Endothelial cell of umbilical vein (primary cell): Measurements from ENCODE around the gene CAMTA2. TPM values are rescaled to one million over a fixed set of nuclear protein-coding genes. Genes with fewer than 3 reads are reported as not detected.

ENCODE experiments used
- BruUV-seq: library from RNA; stranded (reverse); fragments of 400-500 nt; replicated peaks from 2 replicates; lab custom pipeline; 2021; lab: Mats Ljungman, UMichigan
- CTCF ChIA-PET: fragments of 300-600, 350-600 bp; sonication (Branson Sonifier 250); formaldehyde crosslinking; loops from one replicate; lab custom pipeline; 2021; ENCODE audit warnings: antibody characterized with exemption, inconsistent platforms; lab: Charles Lee
- POLR2A ChIA-PET: fragments of 300-600, 350-600 bp; sonication (Branson Sonifier 250); formaldehyde crosslinking; loops from one replicate; lab custom pipeline; 2021; ENCODE audit warnings: antibody characterized with exemption, inconsistent platforms; lab: Charles Lee
- DNase-seq: peaks from one replicate; pipeline ENCODE4 v3.0.0-alpha.2; 2011; ENCODE audit warnings: low read depth, low spot score
- FAIRE-seq: peaks from 2 replicates; lab custom pipeline; 2011; peaks lifted over from hg19 to GRCh38; lab: Jason Lieb, UNC
- H2AFZ ChIP-seq: 2 replicates; pipeline ENCODE4 v1.6.0; 2012; ENCODE audit warnings: low read depth, low read length, control low read depth, inconsistent platforms
- H3K27ac ChIP-seq: 2 replicates; pipeline ENCODE4 v1.5.1; 2011; ENCODE audit warnings: low read depth, mild to moderate bottlenecking, control low read depth, low read length, moderate library complexity; ENCODE audit not compliant: insufficient read depth
- H3K27me3 ChIP-seq, 2 experiments: 2 replicates each; pipeline versions ENCODE4 v1.6.0 to v1.6.1; 2011; ENCODE audit warnings: low read length in 2 of 2, mixed read lengths in 1 of 2; ENCODE audit not compliant: control insufficient read depth in 2 of 2, insufficient read depth in 2 of 2
- H3K36me3 ChIP-seq, 2 experiments: 2 replicates in 1 of 2; 3 replicates in 1 of 2; pipeline ENCODE4 v1.5.1; 2011; ENCODE audit warnings: low read length in 2 of 2, mild to moderate bottlenecking in 1 of 2, moderate library complexity in 1 of 2; ENCODE audit not compliant: control insufficient read depth in 2 of 2, insufficient read depth in 2 of 2; ENCODE audit errors: extremely low read depth in 1 of 2
- H3K4me1 ChIP-seq: 3 replicates; pipeline ENCODE4 v1.5.1; 2011; ENCODE audit warnings: mild to moderate bottlenecking, low read length; ENCODE audit not compliant: control insufficient read depth, insufficient read depth; ENCODE audit errors: extremely low read depth
- H3K4me2 ChIP-seq: 2 replicates; pipeline ENCODE4 v1.6.1; 2011; ENCODE audit warnings: low read length, control low read depth, mixed read lengths; ENCODE audit not compliant: insufficient read depth
- H3K4me3 ChIP-seq, 3 experiments: fragments of 200-600 bp in 1 of 3; sonication (generic), shearing (Covaris generic) in 1 of 3; replicated peaks in 1 of 3; 2 replicates each; pipeline ENCODE4 v1.5.1; 2011 to 2016; ENCODE audit warnings: control low read depth in 3 of 3, low read length in 3 of 3, mild to moderate bottlenecking in 2 of 3, inconsistent platforms in 1 of 3, low read depth in 1 of 3, moderate library complexity in 1 of 3; ENCODE audit not compliant: insufficient read depth in 1 of 3
- H3K79me2 ChIP-seq: 2 replicates; pipeline ENCODE4 v1.6.0; 2012; ENCODE audit warnings: low read length, inconsistent platforms; ENCODE audit not compliant: control insufficient read depth, insufficient read depth
- H3K9ac ChIP-seq: replicated peaks from 2 replicates; pipeline ENCODE3; 2011; ENCODE audit warnings: low read length, control low read depth; ENCODE audit not compliant: insufficient read depth; ENCODE audit errors: extremely low read depth
- H3K9me1 ChIP-seq: replicated peaks from 3 replicates; pipeline ENCODE4 v1.6.0; 2011; ENCODE audit warnings: mild to moderate bottlenecking, low read length; ENCODE audit not compliant: control insufficient read depth, insufficient read depth; ENCODE audit errors: extremely low read depth
- H3K9me3 ChIP-seq: replicated peaks from 2 replicates; pipeline ENCODE4 v1.5.1; 2012; ENCODE audit warnings: low read length, inconsistent platforms; ENCODE audit not compliant: control insufficient read depth, insufficient read depth
- H4K20me1 ChIP-seq: replicated peaks from 2 replicates; pipeline ENCODE3; 2011; ENCODE audit warnings: mild to moderate bottlenecking, low read length; ENCODE audit not compliant: control insufficient read depth, insufficient read depth; ENCODE audit errors: extremely low read depth
- CTCF ChIP-seq, 2 donors: IDR thresholded peaks; 1 replicate in 1 of 2; 2 replicates in 1 of 2; pipeline ENCODE4 v1.5.1; 2011; ENCODE audit warnings: low read length in 2 of 2, mild to moderate bottlenecking in 2 of 2, moderate library complexity in 2 of 2, control low read depth in 1 of 2, inconsistent platforms in 1 of 2, low read depth in 1 of 2; ENCODE audit not compliant: insufficient read depth in 1 of 2; ENCODE audit errors: extremely low read depth in 1 of 2
- EZH2 ChIP-seq: IDR thresholded peaks from 2 replicates; pipeline ENCODE4 v1.6.1; 2012; ENCODE audit warnings: borderline replicate concordance, low read depth, mild to moderate bottlenecking, moderate library complexity, low read length, inconsistent platforms; ENCODE audit not compliant: severe bottlenecking
- FOS ChIP-seq: IDR thresholded peaks from 2 replicates; pipeline ENCODE4 v1.6.1; 2011; ENCODE audit warnings: mild to moderate bottlenecking, low read length, moderate library complexity, borderline replicate concordance; ENCODE audit not compliant: insufficient read depth
- GATA2 ChIP-seq: IDR thresholded peaks from 2 replicates; pipeline ENCODE4 v1.7.0; 2011; ENCODE audit warnings: low read depth, mild to moderate bottlenecking, moderate library complexity, mixed read lengths, low read length; ENCODE audit not compliant: insufficient read length, insufficient read depth
- JUN ChIP-seq: IDR thresholded peaks from 2 replicates; pipeline ENCODE4 v1.6.1; 2011; ENCODE audit warnings: borderline replicate concordance, low read depth; ENCODE audit not compliant: insufficient read length, insufficient read depth
- MAX ChIP-seq: IDR thresholded peaks from 2 replicates; pipeline ENCODE4 v1.6.1; 2011; ENCODE audit not compliant: insufficient read depth, insufficient read length
- MYC ChIP-seq: IDR thresholded peaks from one replicate; pipeline ENCODE4 v1.6.1; 2011; ENCODE audit warnings: mild to moderate bottlenecking, low read depth, low read length
- POLR2A ChIP-seq: IDR thresholded peaks from 2 replicates; pipeline ENCODE4 v1.6.1; 2012; ENCODE audit warnings: low read depth, mild to moderate bottlenecking, control low read depth, low read length
- POLR2AphosphoS5 ChIP-seq: IDR thresholded peaks from 2 replicates; pipeline ENCODE4 v1.6.1; 2012; ENCODE audit warnings: low read depth, mild to moderate bottlenecking, control low read depth, low read length, moderate library complexity; ENCODE audit not compliant: insufficient read depth
- dilution Hi-C: fragments of 300-500 bp; cut with MboI; formaldehyde crosslinking; loops from one replicate; pipeline ENCODE4 v1.15.0; 2019; ENCODE audit warnings: low sequenced_read_pairs; ENCODE audit not compliant: extremely low pct_ligation_motif_present
- intact Hi-C: fragments of 100-400 bp; cut with micrococcal nuclease; formaldehyde crosslinking; loops from one replicate; pipeline ENCODE4 v1.10.0; 2022
- polyA plus RNA-seq, 4 experiments: library from polyadenylated mRNA; depleted of rRNA in 3 of 4; stranded (reverse) in 3 of 4; unstranded in 1 of 4; fragments of >200 nt; gene quantifications; 2 replicates each; pipeline versions ENCODE4 v1.2.1 to v1.2.3, GENCODE V29; 2011 to 2012; ENCODE audit warnings: missing spikeins in 1 of 4
- total RNA-seq: library from RNA; stranded (reverse); gene quantifications from 2 replicates; pipeline ENCODE4 v1.2.3, GENCODE V29; 2021

CAMTA2 gene
- total and polyA plus RNA-seq, 2 donors (not counting 3 experiments of a cell fraction or from before 2014, with no cell fraction given) = 33.8 to 51.0 TPM

GRCh38 chr17:4956493-4957061 is 30.9 kb downstream of the CAMTA2 start:
- H3K4me2 ChIP-seq = no peak overlapping the region
- no peaks in the 10 kb centered on the region for H3K27me3 ChIP-seq
- intact Hi-C loops (no loop called here), dilution Hi-C loops (no loop called here)
- peaks cover 0 to 7% of the 10 kb centered on the region in 2 experiments for H3K36me3 ChIP-seq
- H3K9ac ChIP-seq = no peak overlapping the region
- no peak overlapping the region for H3K4me3 ChIP-seq
- peaks cover 15% of the 10 kb centered on the region for H3K4me1 ChIP-seq
- FAIRE-seq (peak; percentile 4), DNase-seq (no peak)
- no peaks in the 10 kb centered on the region for H3K79me2 ChIP-seq
- no peaks in the 10 kb centered on the region for H3K9me3 ChIP-seq
- TF ChIP-seq CTCF (IDR thresholded peaks at IDR 0.05; ENCODE audit: extremely low read depth in 1 of 2, insufficient read depth in 1 of 2, low read depth in 1 of 2, low read length in 2 of 2) = peak; percentile 23 to 24
- TF ChIP-seq EZH2 = no peak
- POLR2A ChIA-PET = no interaction called here
- CTCF ChIA-PET = interaction anchor here (0.8 to 3.3 kb wide), 4 partner anchors 11 to 47 kb away, joined by 3 to 22 read pairs (median 5); partner anchors contain the start of genes CAMTA2, SLC25A11 and SPAG7
- no peaks in the 10 kb centered on the region for H3K9me1 ChIP-seq
- H4K20me1 ChIP-seq = no peaks in the 10 kb centered on the region
- no peak overlapping the region for H3K27ac ChIP-seq
- no peak overlapping the region for H2AFZ ChIP-seq
- BruUV-seq = no TSS peak

- Histone ChIP-seq H3K36me3 (peaks cover 0 to 7% of the 10 kb centered on the region in 2 experiments), H3K79me2 (no peaks in the 10 kb centered on the region), H3K4me2 (no peak overlapping the region), H2AFZ (no peak overlapping the region), H3K9me1 (no peaks in the 10 kb centered on the region), H3K27me3 (no peaks in the 10 kb centered on the region), H3K9me3 (no peaks in the 10 kb centered on the region), H4K20me1 (no peaks in the 10 kb centered on the region), H3K9ac (no peak overlapping the region), H3K4me3 (no peak overlapping the region), H3K4me1 (peaks cover 24% of the 10 kb centered on the region), H3K27ac (no peak overlapping the region)
- dilution Hi-C loops = no loop called here
- CTCF ChIA-PET = interaction anchor here (3.3 kb wide), 1 partner anchor 46 kb away, joined by 22 read pairs; no protein-coding TSS in a partner anchor
- no peak for TF ChIP-seq CTCF (IDR thresholded peaks at IDR 0.05; ENCODE audit: extremely low read depth in 1 of 2, insufficient read depth in 1 of 2, low read depth in 1 of 2, low read length in 2 of 2)
- TF ChIP-seq MYC = no peak
- no peak for TF ChIP-seq MAX
- no peak for TF ChIP-seq FOS
- TF ChIP-seq GATA2 = no peak
- no peak for TF ChIP-seq EZH2
- TF ChIP-seq JUN = no peak
- TF ChIP-seq POLR2A = no peak
- no peak for TF ChIP-seq POLR2AphosphoS5
- DNase-seq (no peak), FAIRE-seq (no peak)
- BruUV-seq = no TSS peak
- intact Hi-C loops = no loop called here
- POLR2A ChIA-PET = no interaction called here
These were observed 32.4 kb downstream of the CAMTA2 start for GRCh38 chr17:4955091-4955490.
